Activated effector memory CD4-positive, alpha-beta T cell treated with anti-CD3 and anti-CD28 coated beads, Interleukin-2, amount 50 U/mL, for 16 hours (primary cell): ENCODE data around the gene RTBDN.

Source experiments
- DNase-seq: peaks from one replicate; pipeline ENCODE4 v3.0.0-alpha.2; 2020

The RTBDN gene

DNA sequence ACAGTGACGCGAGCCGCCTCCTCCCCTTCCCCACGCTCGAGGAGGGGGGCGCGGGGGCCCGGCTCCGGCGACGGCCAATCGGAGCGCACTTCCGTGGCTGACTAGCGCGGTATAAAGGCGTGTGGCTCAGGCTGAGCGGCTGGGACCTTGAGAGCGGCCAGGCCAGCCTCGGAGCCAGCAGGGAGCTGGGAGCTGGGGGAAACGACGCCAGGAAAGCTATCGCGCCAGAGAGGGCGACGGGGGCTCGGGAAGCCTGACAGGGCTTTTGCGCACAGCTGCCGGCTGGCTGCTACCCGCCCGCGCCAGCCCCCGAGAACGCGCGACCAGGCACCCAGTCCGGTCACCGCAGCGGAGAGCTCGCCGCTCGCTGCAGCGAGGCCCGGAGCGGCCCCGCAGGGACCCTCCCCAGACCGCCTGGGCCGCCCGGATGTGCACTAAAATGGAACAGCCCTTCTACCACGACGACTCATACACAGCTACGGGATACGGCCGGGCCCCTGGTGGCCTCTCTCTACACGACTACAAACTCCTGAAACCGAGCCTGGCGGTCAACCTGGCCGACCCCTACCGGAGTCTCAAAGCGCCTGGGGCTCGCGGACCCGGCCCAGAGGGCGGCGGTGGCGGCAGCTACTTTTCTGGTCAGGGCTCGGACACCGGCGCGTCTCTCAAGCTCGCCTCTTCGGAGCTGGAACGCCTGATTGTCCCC, 42.9 kb downstream of the RTBDN start, which contains the start of gene JUNB:
TSS of gene JUNB (plus strand) at position 142 of the 706 bp plus-strand sequence. CDS start at position 428, 286 bp downstream.
- DNase-seq = peak; percentile 99

DNA sequence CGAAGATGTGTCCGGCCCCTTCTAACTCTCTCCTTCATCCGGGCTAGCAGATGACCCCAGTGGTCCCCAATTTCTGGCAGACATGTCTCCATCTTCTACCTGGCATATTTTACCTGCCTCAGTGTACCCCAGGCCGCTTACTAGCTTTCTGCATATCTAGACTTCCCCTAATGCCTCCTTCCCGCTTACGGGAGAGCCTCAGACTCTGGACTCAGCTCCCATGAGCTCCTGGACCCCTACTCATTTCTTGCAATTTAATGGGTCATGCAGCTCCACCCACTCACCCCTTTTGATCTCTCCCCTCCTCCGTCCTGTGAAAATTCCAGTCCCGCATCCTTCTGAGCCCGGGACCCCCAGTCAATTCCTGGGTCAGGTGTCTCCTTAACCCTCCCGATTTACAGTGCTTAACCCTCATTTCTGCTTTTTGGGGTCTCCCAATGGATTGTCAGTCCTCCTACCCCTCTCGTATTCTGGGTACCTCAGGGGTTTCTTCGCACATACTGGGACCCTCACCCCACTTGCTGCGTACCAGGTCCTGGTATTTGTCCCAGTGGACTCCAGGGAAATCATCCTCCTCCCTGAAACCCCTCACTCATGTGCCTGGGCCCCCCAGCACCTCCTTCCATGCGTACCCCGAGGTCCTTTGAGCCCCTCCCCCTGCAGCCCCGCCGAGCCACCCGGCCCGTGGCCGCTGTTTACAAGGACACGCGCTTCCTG, 43.6 kb downstream of the RTBDN start:
- no peak for DNase-seq

DNA sequence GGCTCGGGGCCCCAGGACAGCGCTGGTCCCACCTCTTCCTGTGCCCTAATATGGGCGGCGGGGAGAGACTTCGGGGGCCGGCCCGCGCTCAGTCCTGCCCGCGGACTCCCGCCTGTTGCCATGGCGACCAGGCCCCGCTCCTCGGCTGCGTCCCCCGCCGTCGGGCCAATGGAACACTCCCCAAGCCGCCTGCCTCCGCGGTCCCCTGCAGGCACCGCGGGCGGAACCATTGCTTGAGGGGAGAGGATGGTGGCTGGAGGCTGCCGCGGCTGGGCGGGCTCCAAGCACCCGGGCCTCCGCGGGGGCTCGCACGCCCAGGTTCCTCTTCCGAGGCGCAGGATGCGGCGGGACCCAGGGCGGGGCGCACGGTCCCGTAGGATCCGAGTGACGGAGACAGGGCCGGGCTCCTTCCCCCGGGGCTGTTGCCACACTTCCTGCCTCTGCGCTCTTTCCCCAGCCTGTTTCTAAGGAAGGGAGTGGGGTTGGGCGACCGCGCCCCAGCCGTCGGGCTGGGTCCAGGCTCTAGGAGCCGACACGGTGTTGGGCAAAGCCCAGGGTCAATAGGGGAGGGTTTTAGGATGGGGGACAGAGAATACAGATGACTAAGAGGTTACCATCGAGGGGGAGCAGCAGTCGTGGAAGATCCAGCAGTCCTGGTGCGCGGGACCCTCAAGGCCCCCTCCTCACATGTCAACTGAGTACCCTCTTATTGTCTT, 44.3 kb downstream of the RTBDN start:
- peak; percentile 97 for DNase-seq

DNA sequence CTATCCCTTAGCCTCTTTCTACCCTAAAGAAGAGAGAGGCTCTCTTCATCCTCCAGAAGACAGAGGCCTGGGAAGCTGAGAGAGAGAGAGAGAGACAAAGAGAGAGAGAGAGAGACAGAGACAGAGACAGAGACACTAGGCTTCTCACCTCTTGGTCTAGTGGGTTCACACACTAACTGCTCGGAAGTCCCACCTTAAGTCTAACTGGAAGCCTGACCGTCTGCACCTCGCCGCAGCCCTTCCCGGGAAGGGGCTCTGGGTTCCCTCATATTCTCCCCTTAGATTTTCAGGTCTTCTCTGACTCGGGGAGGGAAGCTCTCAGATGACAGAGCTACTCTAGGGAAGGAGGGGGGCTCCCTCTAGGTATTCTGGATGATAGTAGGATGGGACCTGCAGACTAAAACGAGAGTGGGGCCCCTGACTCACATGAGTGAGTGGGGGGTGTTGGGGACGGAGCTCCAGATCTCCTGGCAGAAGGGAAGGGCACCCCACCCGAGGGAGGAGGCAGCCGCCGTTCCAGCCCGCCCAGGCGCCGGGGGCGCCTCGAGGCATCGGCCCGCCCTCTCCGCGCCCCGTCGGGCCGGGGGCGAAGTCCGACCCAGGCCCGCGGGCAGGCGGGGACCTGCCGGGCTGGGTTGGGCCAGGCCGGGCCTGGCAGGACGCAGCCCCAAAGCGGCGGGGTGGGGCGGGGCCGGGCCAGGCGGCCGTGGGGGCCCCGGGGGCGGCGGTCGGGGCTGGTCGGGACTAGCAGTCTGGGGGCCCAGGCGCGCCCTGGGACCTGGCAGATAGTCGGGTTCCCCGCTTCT, 45.1 kb downstream of the RTBDN start:
- DNase-seq = no peak

DNA sequence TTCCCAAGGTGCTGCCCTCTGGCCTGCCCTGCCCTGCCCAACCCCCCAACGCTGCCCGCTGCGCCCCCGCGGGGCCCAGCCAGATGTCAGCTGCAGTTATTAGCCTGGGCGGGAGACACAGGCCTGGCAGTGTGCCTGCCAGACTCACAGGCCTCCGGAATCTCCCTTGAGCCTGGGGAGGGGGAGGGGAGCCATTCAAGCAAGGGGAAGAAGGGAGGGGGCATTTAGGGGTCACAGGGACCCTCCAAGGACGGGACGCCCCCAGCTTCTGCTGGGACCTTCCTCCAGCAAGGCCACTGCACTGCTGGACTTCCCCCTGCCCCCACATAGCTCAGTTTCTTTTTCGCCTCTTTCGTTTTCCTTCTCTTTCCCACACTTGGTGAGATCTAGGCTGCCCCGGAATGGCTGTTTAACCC, 45.7 kb downstream of the RTBDN start:
- peak; percentile 85 for DNase-seq

DNA sequence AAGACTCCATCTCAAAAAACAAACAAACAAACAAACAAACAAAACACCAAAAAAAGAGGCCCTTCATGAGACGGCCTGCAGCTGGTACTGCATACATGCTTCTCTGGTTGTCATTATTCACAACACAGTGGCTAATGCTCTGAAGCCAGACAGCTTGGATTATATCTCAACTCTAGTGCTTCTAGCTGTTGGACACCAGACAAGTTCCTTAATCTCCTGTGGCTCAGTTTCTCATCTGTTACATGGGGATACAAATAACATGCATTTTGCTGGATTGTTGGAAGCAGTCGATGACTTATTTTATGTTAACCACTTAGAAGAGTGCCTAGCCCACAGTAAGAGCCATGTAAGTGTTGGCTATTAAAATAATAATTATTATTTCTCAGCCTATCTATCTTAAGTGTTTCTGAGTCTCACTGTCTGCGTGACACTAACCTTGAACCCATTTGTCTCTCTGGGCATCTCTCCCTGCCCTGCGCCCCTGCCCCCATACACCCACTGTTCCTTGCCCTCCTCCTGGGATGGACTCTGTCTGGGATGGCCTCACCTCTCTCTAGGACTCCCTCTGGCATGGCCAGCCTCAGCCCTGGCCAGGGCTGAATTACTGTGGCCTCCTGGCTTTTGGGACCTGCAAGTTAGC, 46.2 kb downstream of the RTBDN start:
- DNase-seq = no peak

DNA sequence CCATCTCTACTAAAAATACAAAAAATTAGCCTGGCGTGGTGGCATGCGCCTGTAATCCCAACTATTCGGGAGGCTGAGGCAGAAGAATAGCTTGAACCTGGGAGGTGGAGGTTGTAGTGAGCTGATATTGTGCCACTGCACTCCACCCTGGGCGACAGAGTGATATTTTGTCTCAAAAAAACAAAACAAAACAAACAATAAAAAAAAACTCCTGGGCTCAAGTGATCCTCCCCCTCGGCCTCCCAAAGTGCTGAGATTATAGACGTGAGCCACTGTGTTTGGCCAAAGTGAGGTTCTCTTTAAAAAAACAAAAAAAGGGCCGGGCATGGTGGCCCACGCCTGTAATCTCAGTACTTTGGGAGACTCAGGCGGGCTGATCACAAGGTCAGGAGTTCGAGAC, 46.9 kb downstream of the RTBDN start:
- no peak for DNase-seq

DNA sequence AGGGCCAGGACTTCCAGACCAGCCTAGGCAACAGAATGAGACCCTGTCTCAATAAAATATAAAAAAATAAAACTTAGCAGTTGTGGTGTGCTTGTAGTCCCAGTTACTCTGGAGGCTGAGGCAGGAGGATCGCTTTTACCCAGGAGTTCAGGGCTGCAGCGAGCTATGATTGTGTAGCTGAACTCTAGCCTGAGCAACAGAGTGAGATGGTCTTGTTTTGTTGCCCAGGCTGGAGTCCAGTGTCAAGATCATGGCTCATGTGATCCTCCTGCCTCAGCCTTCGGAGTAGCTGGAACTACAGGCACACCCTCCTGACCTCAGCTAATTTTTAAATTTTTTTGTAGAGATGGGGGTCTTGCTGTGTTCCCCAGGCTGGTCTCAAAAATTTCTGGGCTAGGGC, 47.4 kb downstream of the RTBDN start:
- DNase-seq = no peak

DNA sequence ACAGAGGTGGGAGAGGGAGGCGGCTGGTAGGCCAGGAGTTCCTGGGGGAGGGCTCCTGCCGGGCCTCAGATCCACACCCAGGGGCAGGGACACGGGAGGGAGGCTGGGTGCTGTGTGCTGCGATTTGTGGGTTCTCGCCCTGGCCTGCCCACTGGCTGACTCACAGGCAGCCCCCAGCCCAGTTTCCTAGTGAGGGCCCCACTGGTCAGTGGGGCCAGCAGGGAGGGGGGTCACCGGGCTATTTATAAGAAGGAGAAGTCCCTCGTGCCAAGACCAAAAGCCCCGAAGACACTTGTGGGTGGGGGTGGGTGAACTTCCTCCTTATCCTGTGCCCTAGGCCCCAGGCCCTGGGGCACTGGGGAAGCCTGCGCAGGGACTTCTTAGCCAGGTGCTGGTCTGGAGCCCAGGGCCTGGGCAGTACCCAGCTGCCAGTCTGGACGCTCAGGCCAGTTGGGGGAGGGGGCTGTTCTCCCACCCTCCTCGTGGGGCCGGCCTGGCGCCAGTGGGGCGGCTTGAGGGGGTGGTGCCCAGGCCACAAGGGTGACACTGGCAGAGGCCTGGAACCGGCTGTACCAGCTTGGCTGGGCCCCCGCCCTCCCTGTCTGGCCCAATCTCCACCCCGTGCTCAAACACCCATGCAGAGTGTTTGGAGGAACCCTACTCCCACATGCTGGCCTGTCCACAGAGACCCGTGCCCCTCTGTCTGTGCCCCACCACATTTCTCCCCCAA, 48.1 kb downstream of the RTBDN start:
- no peak for DNase-seq

DNA sequence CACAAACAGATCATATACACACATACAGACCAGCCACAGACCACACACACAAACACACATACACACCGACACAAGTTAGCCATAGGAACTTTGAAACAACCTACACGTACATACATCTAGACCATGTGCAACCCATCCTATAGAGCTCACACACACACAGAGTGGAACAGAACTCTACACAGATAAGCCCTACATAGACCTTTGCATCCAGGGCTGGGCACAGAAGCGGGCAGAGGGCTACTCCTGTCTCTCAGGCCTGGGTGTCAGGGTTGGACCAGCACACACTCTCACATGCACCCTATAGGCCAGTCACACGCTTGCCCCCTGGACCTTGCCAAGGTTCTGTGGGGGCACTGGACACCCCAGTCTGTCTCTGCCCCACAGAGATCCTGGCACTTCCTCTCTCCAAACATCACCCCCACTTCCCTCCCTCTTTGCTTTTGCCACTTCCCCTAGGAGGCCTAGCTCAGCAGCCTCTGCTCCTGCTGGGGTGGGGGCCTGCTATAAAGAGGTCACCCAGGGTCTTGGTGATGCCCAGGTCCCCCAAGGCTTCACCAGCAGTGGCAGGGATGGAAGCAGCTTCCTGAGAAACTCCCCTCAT, 48.8 kb downstream of the RTBDN start:
- no peak for DNase-seq

DNA sequence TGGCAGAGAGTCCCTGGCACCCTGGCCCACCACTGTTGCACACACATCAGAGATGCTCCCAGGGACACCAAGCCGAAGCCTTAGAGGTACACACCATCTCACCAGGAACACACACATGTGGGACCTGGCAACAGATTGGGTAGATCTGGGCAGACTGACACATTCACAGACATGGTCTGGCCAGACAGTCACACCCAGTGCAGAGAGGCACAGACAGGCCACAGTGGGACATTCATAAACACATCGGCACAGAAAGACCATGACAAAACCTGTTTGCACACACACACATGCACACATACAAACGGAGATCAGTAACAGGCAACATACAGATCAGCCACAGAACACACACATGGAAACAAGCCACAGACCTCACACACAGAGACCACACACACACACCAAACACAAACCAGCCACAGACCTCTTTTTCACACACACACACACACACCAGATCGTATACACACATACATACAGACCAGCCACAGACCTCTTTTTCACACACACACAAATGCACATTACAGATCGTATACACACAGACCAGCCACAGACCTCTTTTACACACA, 49.4 kb downstream of the RTBDN start:
- no peak for DNase-seq

DNA sequence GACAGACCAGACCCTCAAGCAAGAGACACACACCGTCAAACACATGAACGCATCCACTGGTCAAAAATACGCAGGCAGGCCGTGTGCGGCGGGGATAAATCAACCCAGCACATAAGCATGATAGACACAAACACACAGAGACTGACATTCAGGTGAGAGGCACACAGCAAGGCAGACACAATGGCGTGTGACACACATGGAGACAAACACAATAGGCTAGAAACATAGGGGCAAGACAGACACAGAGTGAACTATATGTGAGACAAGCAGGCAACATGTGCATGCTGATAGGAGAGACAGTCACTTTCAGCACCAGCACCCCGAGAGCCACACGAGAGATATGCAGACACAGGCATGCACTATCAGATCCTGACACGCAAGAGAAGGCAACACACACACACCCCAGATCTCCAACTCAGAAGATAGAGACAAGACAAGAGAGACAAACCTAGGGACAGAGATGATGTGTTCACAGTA, 49.9 kb downstream of the RTBDN start:
- DNase-seq = no peak

DNA sequence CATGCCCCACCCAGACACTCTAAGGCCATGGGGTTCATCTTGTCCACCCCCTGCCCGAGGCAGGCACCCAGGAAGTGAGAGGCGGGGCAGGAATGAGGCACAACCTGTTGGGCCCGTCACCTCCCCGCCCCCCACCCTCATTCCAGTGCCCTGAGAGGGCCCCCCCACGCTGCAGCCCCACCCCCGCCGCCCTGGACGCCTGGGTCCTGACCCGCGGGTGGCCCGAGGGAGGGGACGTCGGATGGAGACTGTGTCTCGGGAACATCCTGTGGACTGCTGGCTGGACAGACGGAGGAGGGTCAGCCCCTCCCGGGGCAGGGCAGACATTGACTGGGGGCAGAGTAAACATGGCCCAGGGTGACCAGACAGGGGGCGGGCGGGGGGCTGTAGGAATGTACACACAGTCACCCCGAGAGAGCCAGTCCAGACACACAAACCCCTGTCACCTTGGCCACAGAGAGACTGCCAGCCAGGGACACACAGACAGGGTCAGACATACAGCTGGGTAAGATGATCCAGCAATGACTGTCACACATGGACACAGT, 50.5 kb downstream of the RTBDN start:
- DNase-seq = peak; percentile 73

DNA sequence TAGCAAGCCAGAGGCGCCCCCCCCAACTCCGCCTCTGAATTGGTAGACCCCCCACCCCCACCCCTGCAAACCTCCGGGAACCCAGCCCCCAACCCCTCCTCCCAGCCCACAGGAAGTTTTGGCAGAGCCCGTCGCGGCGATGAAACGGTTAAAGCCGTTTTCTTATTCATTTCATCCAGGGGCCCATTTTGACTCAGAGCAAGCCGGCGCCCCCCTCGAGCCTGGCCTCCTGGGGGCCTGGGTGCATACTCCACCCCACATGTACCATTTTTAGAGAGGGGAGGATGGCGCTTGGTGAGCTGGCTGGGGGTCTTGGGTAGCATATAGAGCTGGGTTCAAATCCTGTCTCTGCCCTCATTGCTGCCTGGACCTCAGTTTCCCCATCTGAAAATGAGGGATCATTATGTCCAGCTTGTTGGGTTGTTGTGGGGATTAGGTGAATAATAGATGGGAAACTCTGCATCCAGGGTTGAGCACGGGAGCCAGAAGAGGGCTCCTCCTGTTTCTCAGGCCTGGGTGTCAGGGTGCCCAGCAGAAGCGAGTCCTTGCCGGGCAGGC, 51.0 kb downstream of the RTBDN start:
- peak; percentile 80 for DNase-seq

DNA sequence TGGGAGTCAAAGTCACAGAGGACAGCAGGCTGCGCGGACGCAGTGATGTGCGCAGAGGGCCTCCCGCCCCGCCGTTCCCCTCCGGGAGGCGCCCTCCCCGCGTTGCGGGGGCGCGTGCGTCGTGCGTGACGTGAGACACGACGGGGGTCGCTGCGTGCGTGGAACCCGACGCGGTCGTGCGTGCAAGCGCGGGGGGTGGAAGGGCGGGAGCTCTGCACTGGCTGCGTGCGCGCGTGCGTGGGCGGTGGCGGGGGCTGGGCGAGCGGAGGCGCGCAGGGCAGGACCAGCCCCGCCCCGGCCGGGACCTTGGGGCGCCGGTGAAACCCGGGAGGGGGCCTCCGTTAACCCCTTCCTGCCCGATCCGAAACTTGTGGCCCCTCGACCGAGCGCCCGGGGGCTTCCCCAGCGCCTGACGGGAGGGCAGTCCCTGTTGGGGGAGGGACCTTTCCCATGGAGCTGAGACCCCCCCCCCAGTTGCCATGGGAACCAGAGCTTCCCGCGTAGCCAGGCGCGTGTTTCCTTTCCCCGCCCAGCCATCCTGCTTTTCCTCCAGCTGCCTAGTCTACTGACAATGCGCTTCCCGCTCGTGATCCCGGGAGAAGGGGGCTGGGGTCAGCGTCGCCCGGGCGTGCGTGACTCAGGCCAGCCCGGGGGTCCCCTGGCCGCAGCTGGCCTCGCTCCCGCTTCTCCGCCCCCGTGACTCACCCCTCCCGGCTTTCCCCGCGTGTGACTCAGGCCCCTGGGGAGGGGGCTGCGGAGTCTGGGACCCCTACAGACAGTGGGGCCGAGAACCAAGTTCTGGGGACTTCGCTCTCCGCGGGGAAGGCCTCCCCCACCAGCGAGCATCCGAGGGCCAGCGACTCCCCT, 51.7 kb downstream of the RTBDN start:
- peak; percentile 97 for DNase-seq

DNA sequence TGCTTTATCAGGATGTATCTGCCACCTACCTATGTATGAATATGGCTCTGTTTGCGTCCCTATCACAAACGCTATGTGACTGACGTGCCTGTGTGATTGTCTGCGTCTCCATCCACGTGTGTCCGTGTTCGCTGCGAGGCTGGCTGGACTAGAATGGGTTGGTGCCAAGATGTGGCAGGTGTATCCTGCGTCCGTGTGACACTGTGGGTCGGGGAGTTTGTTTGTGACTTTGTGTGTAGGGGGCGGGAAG, 52.3 kb downstream of the RTBDN start:
- DNase-seq = no peak

DNA sequence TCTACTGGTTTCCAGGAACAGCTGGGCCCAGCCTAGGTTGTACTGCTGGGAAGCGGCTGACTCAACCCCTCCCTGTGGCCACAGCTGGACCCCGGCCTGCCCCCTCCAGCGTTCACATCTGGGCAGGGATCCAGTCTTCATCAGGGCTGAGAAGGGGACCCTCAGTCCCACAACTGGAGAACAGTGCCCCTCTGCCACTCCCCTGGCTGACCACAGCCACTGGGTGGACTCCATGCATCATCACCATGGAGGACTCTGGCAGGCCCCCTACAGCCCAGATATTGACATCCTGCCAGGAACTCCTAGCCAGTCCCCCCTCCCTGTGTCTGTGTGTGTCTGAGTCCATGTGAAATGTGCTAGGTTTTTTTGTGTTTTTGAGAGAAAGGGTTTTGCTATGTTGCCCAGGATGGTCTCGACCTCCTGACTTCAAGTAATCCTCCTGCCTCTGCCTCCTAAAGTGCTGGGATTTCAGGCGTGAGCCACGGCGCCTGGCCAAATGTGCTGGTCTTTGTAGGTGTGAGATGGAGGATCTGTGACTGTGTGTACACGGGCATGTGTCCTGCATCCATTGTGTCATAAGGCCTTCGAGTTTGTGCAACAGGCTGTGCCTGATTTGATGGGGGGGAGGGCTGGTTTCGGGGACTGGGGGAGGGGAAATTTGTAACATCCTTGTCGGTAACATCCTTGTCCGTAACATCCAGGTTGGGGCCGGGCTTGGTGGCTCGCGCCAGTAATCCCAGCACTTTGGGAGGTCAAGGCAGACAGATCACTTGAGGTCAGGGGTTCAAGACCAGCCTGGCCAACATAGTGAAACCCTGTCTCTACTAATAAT, 55.0 kb downstream of the RTBDN start:
- no peak for DNase-seq

DNA sequence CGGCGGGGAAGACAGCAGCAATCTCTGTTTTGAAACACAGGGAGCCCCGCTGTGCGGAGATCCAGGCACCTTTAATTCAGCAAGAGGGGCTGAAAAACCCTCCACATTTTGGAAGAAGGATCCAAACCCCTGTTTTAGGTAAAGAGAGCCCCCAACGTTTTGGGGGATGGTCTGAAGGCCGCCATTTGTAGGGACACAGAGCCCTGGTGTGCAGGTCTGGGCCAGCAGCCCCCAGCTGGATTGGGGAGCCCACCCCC, 55.5 kb downstream of the RTBDN start:
- DNase-seq = no peak
